DMS53 treated with DMSO at 0.1 percent for 48 hours (cell line): ENCODE results near the gene HAVCR1.

ENCODE experiments used
- DNase-seq: peaks from one replicate; lab custom pipeline; 2025; ENCODE audit not compliant: unreplicated experiment; lab: John Stamatoyannopoulos, UW

The HAVCR1 gene

DNA sequence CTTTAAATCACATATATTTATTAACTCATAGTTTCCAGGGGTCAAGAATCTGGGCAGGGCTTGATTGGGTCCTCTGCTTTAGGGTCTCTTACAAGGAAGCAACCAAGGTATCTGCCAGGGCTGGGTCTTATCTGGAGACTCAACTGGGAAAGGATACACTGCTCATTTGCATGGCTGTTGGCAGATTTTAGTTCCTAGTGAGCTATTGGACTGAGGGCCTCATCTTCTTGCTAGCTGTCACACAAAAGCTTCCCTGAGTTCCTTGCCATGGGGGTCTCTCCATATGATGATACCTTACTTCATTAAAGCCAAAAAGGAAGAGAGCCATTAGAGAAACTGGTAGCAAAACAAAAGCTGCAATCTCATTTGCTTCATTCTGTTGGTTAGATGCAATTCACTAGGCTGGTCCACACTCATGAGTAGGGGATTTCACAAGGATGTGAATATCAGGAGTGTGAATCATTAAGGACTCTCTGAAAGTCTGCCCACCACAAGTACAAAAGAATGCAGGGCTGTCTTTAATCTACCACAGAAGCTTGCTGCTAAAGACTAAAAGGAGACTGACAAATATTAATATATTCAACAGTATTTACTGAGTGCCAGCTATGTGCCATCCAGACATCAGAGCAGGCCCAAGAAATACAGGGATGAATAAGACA is 53.9 kb downstream of the HAVCR1 start:
- no peak for DNase-seq

DNA sequence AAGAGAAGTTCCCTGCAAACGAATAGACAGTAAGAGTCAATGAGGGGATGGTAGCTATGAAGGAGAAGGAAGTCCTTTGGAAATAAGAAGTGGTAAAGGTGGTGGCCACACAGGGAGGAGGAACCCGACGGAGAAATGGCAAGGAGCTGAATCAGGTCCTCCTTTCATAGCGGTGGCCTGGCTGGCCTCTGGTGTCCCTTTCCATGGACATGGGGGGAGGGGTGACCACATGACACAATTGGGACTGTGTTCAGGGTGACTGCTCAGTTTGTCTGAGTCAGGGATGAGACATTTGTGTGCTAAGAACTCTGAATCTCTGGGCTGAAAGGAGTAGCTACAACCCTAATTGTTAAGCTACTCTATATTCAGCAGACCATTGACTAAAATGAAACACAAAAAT is 67.2 kb downstream of the HAVCR1 start:
- DNase-seq, result no peak

DNA sequence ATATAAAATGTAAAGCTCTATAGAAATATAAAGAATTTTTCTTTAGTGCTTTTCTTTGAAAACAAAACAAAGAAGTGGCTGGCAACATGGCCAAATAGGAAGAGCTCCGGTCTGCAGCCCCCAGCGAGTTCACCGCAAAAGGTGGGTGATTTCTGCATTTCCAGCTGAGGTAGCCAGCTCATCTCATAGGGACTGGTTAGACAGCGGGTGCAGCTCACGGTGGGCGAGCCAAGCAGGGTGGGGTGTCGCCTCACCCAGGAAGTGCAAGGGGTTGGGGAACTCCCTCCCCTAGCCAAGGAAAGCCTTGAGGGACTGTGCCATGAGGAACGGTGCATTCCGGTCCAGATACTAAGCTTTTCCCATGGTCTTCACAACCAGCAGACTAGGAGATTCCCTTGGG is 74.9 kb downstream of the HAVCR1 start:
- no peak for DNase-seq

DNA sequence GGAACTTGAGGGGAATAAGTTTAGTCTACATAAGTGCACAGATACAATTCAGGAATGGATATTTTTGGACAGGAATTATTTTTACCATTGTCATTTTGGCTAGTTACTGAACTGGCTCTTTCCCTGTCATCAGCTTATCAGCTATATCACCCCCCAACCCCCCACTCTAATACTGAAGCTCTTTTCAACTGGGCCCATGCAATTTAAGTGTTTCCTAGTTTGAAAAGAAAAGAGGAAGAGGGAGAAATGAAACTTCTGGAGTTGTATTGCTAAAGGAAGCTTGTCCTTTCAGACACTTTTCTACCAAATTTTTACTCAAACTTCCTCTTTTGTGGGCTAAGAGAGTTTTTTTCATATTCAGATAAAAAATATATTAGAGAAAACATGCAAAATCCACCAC is 77.4 kb downstream of the HAVCR1 start:
- DNase-seq, result no peak
